OCI-LY1 (cell line): ENCODE measurements around the gene EPB41L2.
A peak's percentile ranks its signal among the peaks of the same experiment; 100 is the strongest.

Experiments
- H2AFZ ChIP-seq: fragments of 200-600 bp; sonication (generic), shearing (Covaris generic); 2 replicates; pipeline ENCODE4 v1.6.0; 2014; ENCODE audit warnings: antibody characterized with exemption, mild to moderate bottlenecking, low read length
- H3F3A ChIP-seq: fragments of 200-600 bp; sonication (generic), shearing (Covaris generic); 2 replicates; pipeline ENCODE4 v1.6.0; 2014; ENCODE audit warnings: mild to moderate bottlenecking, antibody characterized with exemption, low read length, moderate library complexity; ENCODE audit not compliant: insufficient read depth
- H3K27ac ChIP-seq: fragments of 200-600 bp; sonication (generic); 2 replicates; pipeline ENCODE4 v1.5.1; 2014; ENCODE audit warnings: low read length, mixed run types, mild to moderate bottlenecking, low read depth; ENCODE audit not compliant: poor library complexity, severe bottlenecking
- H3K27me3 ChIP-seq: fragments of 200-600 bp; sonication (generic); 2 replicates; pipeline ENCODE4 v1.6.0; 2014; ENCODE audit warnings: antibody characterized with exemption, mild to moderate bottlenecking, low read length, moderate library complexity; ENCODE audit not compliant: insufficient read depth
- H3K36me3 ChIP-seq: fragments of 200-600 bp; sonication (generic); 2 replicates; pipeline ENCODE4 v1.6.1; 2014; ENCODE audit warnings: mild to moderate bottlenecking, antibody characterized with exemption, low read length, moderate library complexity, mixed read lengths; ENCODE audit not compliant: insufficient read depth
- H3K4me1 ChIP-seq: fragments of 200-600 bp; sonication (generic); 2 replicates; pipeline ENCODE4 v1.5.1; 2014; ENCODE audit warnings: mild to moderate bottlenecking, low read length, moderate library complexity; ENCODE audit not compliant: insufficient read depth, severe bottlenecking
- H3K4me2 ChIP-seq: fragments of 200-600 bp; sonication (generic), shearing (Covaris generic); 2 replicates; pipeline ENCODE4 v1.6.1; 2014; ENCODE audit warnings: low read length
- H3K4me3 ChIP-seq: fragments of 200-600 bp; sonication (generic); 2 replicates; pipeline ENCODE4 v1.5.1; 2014; ENCODE audit warnings: low read length, low read depth, mild to moderate bottlenecking, mixed read lengths; ENCODE audit not compliant: poor library complexity, severe bottlenecking
- H3K79me2 ChIP-seq: fragments of 200-600 bp; shearing (Covaris generic); 2 replicates; pipeline ENCODE4 v1.6.1; 2016; ENCODE audit warnings: mixed run types, low read length, mixed read lengths; ENCODE audit not compliant: insufficient read depth
- H3K9ac ChIP-seq: fragments of 200-600 bp; sonication (generic), shearing (Covaris generic); 2 replicates; pipeline ENCODE4 v1.6.1; 2014; ENCODE audit warnings: mild to moderate bottlenecking, low read length, mixed read lengths
- H3K9me2 ChIP-seq: fragments of 200-600 bp; sonication (generic), shearing (Covaris generic); 2 replicates; pipeline ENCODE4 v1.6.1; 2014; ENCODE audit warnings: low read depth, mild to moderate bottlenecking, low read length, mixed read lengths
- H3K9me3 ChIP-seq: fragments of 200-600 bp; shearing (Covaris generic); 2 replicates; pipeline ENCODE4 v1.6.1; 2014; ENCODE audit warnings: low read length, mixed read lengths
- H4K20me1 ChIP-seq: fragments of 200-600 bp; sonication (generic), shearing (Covaris generic); 2 replicates; pipeline ENCODE4 v1.6.0; 2016; ENCODE audit warnings: mild to moderate bottlenecking, low read length; ENCODE audit not compliant: insufficient read depth
- CTCF ChIP-seq: fragments of 200-600 bp; sonication (generic), shearing (Covaris generic); IDR thresholded peaks from 2 replicates; pipeline ENCODE4 v1.5.1; 2017; ENCODE audit warnings: mild to moderate bottlenecking, antibody characterized with exemption, low read length, moderate library complexity, mixed read lengths
- EZH2 ChIP-seq: fragments of 200-600 bp; sonication (generic), shearing (Covaris generic); IDR thresholded peaks from 2 replicates; pipeline ENCODE4 v1.8.0; 2017; ENCODE audit warnings: borderline replicate concordance, mixed run types, mild to moderate bottlenecking, antibody characterized with exemption, low read length, moderate library complexity, mixed read lengths

EPB41L2 gene

GRCh38 chr6:130888246-130888645 is 174.8 kb downstream of the EPB41L2 start:
- no peak for TF ChIP-seq CTCF
- no peak for TF ChIP-seq EZH2
- Histone ChIP-seq H3K9me3 (no peaks in the 10 kb centered on the region), H2AFZ (no peak overlapping the region), H3K79me2 (no peaks in the 10 kb centered on the region), H3K36me3 (no peaks in the 10 kb centered on the region), H3K27ac (no peak overlapping the region), H3F3A (no peaks in the 10 kb centered on the region), H3K4me2 (no peak overlapping the region), H3K9me2 (no peaks in the 10 kb centered on the region), H4K20me1 (0 out of 2 replicates have a peak, but pooled peaks cover 2% of the 10 kb centered on the region), H3K27me3 (no peaks in the 10 kb centered on the region), H3K4me1 (no peaks in the 10 kb centered on the region), H3K4me3 (no peak overlapping the region), H3K9ac (no peak overlapping the region)

- H3K36me3 ChIP-seq, result no peaks in the 10 kb centered on the region
- no peak overlapping the region for H3K4me3 ChIP-seq
- H3K9ac ChIP-seq, result no peak overlapping the region
- H2AFZ ChIP-seq, result no peak overlapping the region
- no peaks in the 10 kb centered on the region for H3K9me3 ChIP-seq
- H3K79me2 ChIP-seq, result no peaks in the 10 kb centered on the region
- H4K20me1 ChIP-seq, result 0 out of 2 replicates have a peak, but pooled peaks cover 2% of the 10 kb centered on the region
- H3K9me2 ChIP-seq, result no peaks in the 10 kb centered on the region
- H3K4me2 ChIP-seq, result no peak overlapping the region
- TF ChIP-seq CTCF (no peak), EZH2 (no peak)
- H3F3A ChIP-seq, result no peaks in the 10 kb centered on the region
- no peak overlapping the region for H3K27ac ChIP-seq
- no peaks in the 10 kb centered on the region for H3K27me3 ChIP-seq
- no peaks in the 10 kb centered on the region for H3K4me1 ChIP-seq
Observed at GRCh38 chr6:130886966-130887365, 176.1 kb downstream of the EPB41L2 start.

- 0 out of 2 replicates have a peak, but pooled peaks cover 2% of the 10 kb centered on the region for H4K20me1 ChIP-seq
- no peaks in the 10 kb centered on the region for H3F3A ChIP-seq
- H3K9me2 ChIP-seq, result no peaks in the 10 kb centered on the region
- TF ChIP-seq EZH2 (no peak), CTCF (peak; percentile 88)
- H3K4me2 ChIP-seq, result no peak overlapping the region
- H2AFZ ChIP-seq, result no peak overlapping the region
- no peaks in the 10 kb centered on the region for H3K79me2 ChIP-seq
- no peaks in the 10 kb centered on the region for H3K36me3 ChIP-seq
- no peak overlapping the region for H3K4me3 ChIP-seq
- H3K9me3 ChIP-seq, result no peaks in the 10 kb centered on the region
- no peak overlapping the region for H3K27ac ChIP-seq
- no peaks in the 10 kb centered on the region for H3K4me1 ChIP-seq
- H3K27me3 ChIP-seq, result no peaks in the 10 kb centered on the region
- no peak overlapping the region for H3K9ac ChIP-seq
Observed at GRCh38 chr6:130885392-130886192, 177.5 kb downstream of the EPB41L2 start.
